Measurements from ENCODE around the gene PRKCB. TPM values are rescaled to one million over a fixed set of nuclear protein-coding genes. Genes with fewer than 3 reads are reported as not detected.

Gene PRKCB
- total RNA-seq, 2 donors from 2014 or later: 72.1 to 77.0 TPM

DNA sequence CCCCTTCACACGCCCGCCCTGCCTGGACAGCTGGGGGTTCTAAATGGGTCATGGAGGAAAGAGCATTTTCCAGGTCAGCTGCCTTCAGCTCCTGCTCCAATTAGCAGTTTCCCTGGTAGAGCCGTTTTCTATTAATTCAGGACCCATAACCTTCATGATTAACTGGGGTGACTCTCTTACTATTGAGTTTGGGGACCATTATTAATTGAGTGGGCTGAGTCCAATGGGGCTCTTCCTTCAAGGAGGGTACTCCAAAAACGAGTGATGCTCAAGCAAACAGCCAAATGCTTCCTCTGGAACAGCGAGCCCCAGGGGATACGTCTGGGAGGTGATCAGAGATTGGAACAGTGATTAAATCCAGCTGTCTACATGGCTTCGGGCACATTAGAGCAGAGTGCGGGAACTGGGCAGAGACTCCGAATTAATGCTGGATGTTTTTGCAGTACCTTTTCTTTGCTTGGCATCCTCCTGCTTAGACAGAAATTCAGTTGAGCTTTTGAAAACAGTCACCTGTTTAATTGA, 352.3 kb downstream of the PRKCB start:
- no peak overlapping the region for H3K4me3 Mint-ChIP-seq
- ATAC-seq (replicated peaks in 1 of 2) (no peak), DNase-seq (no peak)
- H3K9me3 Mint-ChIP-seq: no peaks in the 10 kb centered on the region
- peaks cover 6 to 16% of the 10 kb centered on the region in 2 donors for H3K36me3 Mint-ChIP-seq (ENCODE audit: insufficient read depth in 2 of 2)
- H3K27ac Mint-ChIP-seq: peak overlapping the region; percentile 40
- H3K27me3 Mint-ChIP-seq (ENCODE audit: low read depth): no peaks in the 10 kb centered on the region
- peaks cover 37% of the 10 kb centered on the region for H3K4me1 Mint-ChIP-seq (ENCODE audit: low read depth)

DNA sequence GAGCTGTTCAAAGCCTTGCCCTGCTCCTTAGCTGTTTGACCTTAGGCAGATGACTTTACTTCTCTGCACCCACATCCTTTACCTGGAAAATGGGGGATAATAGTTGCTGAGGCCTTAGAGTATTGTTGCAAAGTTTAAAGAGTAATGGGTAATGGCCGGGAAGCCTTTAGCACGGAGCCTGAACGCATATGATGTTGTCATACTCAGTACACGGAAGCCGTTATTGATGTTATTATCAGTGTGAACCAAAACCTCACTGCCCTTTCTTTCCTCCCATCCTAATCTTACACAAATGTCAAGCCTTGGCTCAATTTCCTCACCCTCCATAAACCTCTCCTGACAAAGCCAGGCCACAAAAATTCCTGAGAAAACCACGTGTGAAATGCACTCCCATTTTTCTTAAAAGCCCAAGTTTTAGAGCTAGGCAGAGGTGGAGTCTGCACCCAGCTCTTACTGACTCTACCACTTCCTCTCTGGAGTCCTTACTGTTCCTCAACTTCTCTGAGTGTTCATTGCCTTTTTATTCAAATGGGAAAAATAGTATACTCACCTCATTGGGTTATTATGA, 353.1 kb downstream of the PRKCB start:
- Mint-ChIP-seq H3K4me3 (peak overlapping the region; percentile 19 to 47), H3K4me1 (ENCODE audit: low read depth) (peaks cover 37% of the 10 kb centered on the region), H3K27ac (peak overlapping the region; percentile 48), H3K36me3 (ENCODE audit: insufficient read depth in 2 of 2) (peaks cover 7 to 16% of the 10 kb centered on the region in 2 donors), H3K27me3 (ENCODE audit: low read depth) (no peaks in the 10 kb centered on the region), H3K9me3 (no peaks in the 10 kb centered on the region)
- no peak for DNase-seq
- no peak for ATAC-seq (replicated peaks in 1 of 2)

DNA sequence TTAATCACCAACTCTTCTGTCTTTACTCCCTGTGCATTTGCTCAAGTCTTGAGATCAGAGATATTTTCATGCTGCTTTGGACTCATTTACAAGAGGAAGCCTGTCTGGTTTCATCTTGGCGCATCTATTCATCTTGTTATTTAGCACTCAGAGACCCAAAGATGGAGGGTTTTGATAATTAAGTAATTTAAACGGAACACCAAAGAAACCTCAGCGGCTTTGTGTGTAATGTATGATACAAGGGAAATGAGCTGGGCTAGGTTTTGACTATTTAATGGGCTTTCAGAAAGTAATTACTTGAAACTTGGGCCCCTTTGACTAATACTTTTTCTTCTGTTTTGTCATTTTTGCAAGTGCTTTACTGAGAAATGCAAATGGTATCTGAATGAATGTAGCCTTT, 354.2 kb downstream of the PRKCB start:
- peak overlapping the region; percentile 85 for H3K27ac Mint-ChIP-seq
- DNase-seq (peak; percentile 18 to 35), ATAC-seq (replicated peaks in 1 of 2) (peak; percentile 72 to 84)
- H3K27me3 Mint-ChIP-seq (ENCODE audit: low read depth): no peaks in the 10 kb centered on the region
- peaks cover 37% of the 10 kb centered on the region for H3K4me1 Mint-ChIP-seq (ENCODE audit: low read depth)
- peaks cover 7 to 16% of the 10 kb centered on the region in 2 donors for H3K36me3 Mint-ChIP-seq (ENCODE audit: insufficient read depth in 2 of 2)
- H3K4me3 Mint-ChIP-seq: peak overlapping the region; percentile 63 to 68
- no peaks in the 10 kb centered on the region for H3K9me3 Mint-ChIP-seq

DNA sequence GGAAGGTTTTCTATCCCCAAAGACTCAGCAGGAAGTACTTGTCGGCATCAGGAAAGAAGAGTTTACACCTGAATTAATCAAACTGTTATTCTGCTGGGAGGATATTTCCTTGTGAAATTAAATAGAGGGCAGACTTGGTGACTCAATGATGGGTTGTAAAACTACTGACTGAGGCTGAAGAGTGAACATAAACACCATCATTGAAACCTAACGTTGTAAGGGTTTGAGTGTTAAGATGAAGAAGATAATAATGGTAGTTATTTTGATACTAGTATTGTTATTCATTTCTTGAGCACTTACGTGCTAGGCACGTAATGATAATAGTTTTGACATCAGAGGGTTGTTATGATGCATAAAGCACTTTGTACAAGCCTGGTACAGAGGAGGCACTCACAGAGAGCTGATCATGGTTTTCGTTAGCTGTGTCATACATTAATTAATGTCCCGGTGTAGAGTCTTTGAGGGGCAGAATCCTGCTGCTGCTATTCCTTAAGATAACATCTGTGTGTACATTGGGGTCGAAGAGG, 356.2 kb downstream of the PRKCB start:
- DNase-seq (peak in 1 of 2 donors; percentile 10), ATAC-seq (replicated peaks in 1 of 2) (peak; percentile 64 to 76)
- peaks cover 10 to 16% of the 10 kb centered on the region in 2 donors for H3K36me3 Mint-ChIP-seq (ENCODE audit: insufficient read depth in 2 of 2)
- no peaks in the 10 kb centered on the region for H3K27me3 Mint-ChIP-seq (ENCODE audit: low read depth)
- H3K27ac Mint-ChIP-seq: peak overlapping the region; percentile 68
- H3K4me1 Mint-ChIP-seq (ENCODE audit: low read depth): peaks cover 49% of the 10 kb centered on the region
- H3K9me3 Mint-ChIP-seq: no peaks in the 10 kb centered on the region
- H3K4me3 Mint-ChIP-seq: peak overlapping the region; percentile 29 to 46

DNA sequence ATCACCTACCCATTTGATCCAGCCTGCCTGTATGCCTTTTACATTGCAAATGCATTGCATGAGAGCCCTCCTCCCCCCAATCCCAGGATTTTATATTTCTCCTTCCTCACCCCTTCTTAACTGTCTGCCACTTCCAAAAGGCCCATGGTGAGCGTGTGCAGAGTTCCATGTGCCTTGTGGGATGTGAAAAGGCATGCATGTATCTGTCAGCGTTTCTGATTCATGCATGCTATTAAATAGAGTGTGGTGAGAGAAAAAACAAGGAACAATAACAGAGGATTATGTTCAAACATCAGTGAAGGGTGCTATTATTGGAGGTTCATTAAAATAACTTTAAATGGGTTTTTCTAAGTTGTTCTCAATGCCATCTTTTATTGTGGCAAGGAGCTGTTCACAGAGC, 359.4 kb downstream of the PRKCB start:
- Mint-ChIP-seq H3K4me3 (no peak overlapping the region), H3K9me3 (no peaks in the 10 kb centered on the region), H3K27me3 (ENCODE audit: low read depth) (no peaks in the 10 kb centered on the region), H3K4me1 (ENCODE audit: low read depth) (peaks cover 34% of the 10 kb centered on the region), H3K27ac (no peak overlapping the region), H3K36me3 (ENCODE audit: insufficient read depth in 2 of 2) (peaks cover 9 to 23% of the 10 kb centered on the region in 2 donors)
- DNase-seq (no peak), ATAC-seq (replicated peaks in 1 of 2) (no peak)

DNA sequence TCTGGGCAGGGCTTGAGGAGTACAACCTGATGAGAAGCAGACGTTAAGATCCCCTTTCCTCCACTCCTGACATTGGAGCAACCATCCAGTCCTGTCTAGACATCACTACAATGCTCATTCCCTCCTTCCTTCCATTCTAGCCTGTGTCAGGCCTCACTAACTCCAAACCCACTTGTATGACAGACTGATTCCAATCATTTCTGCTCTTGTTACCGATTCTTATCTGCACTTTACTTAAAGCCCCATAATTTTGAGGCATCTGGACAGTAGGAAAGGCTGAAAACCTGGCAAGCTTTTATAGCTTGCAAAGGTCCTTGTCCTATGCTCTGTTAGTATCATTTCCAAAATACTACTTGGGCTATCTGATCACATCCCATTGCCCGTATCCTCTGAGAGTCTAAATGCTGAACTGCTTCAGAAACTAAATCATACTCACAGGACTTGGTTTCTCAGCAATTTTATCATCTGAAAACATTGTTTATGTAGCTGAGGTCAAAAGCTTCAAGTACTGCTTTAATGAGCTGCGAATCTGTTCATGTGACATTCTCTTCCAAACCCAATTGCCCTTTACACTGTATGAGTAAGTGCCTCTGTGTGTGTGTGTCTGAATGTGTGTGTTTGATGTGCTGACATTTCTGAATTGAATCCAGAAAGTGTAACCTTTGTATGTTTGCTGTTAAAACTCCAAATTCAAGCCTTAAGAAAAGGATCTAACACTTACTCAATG, 363.2 kb downstream of the PRKCB start:
- H3K4me3 Mint-ChIP-seq: no peak overlapping the region
- no peaks in the 10 kb centered on the region for H3K9me3 Mint-ChIP-seq
- no peaks in the 10 kb centered on the region for H3K27me3 Mint-ChIP-seq (ENCODE audit: low read depth)
- peaks cover 19% of the 10 kb centered on the region for H3K4me1 Mint-ChIP-seq (ENCODE audit: low read depth)
- no peak for ATAC-seq (replicated peaks in 1 of 2)
- peak overlapping the region; percentile 7 for H3K27ac Mint-ChIP-seq
- peaks cover 7 to 8% of the 10 kb centered on the region in 2 donors for H3K36me3 Mint-ChIP-seq (ENCODE audit: insufficient read depth in 2 of 2)
- DNase-seq: no peak

DNA sequence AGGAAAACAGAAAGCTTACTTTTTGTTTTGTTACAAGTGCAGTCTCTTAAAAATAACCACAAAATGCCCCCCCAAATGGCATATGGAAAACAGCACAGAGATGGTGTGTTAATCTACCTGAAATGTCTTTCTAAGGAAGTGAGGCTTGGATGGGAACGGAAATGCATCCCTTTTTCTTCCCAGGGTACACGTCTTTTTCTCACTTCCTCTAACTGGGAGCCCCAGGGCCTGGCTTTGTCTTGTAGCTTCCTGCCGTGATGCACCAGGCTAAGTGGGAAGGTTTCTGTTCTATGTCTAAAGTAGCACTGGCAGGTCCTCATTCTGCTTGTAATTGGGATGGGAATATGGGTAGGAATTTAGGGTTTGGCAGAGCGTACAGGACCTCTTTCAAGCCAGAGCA, 367.9 kb downstream of the PRKCB start:
- H3K4me3 Mint-ChIP-seq: no peak overlapping the region
- no peak overlapping the region for H3K27ac Mint-ChIP-seq
- peaks cover 7% of the 10 kb centered on the region for H3K4me1 Mint-ChIP-seq (ENCODE audit: low read depth)
- no peak for ATAC-seq (replicated peaks in 1 of 2)
- no peak for DNase-seq
- H3K9me3 Mint-ChIP-seq: no peaks in the 10 kb centered on the region
- no peaks in the 10 kb centered on the region for H3K27me3 Mint-ChIP-seq (ENCODE audit: low read depth)
- H3K36me3 Mint-ChIP-seq (ENCODE audit: insufficient read depth in 2 of 2): peaks cover 0 to 4% of the 10 kb centered on the region in 2 donors

DNA sequence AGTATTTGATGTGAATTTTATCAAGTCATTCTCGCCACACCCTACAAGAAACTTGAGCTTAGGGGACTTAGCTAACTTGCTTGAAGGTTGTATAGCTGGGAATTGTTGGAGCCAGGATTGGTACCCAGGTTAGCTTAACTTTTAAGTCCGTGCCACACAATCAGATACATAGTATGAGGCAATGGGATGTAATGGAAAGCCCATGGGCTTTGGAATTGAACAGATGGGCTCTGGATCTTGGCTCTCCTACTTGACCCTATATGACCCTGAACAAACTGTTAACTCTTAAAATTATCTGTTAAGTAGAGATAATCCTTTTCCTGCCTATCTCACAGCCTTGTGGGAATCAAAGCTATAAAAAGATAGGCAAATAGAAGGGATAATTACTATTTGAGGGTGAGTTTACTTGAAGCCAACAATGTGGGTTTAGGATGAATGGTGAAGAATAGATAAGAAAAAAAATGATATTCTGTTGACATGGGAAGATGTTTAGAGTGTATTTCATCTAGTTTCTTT, 368.4 kb downstream of the PRKCB start:
- Mint-ChIP-seq H3K9me3 (no peaks in the 10 kb centered on the region), H3K27ac (no peak overlapping the region), H3K36me3 (ENCODE audit: insufficient read depth in 2 of 2) (peaks cover 0 to 4% of the 10 kb centered on the region in 2 donors), H3K27me3 (ENCODE audit: low read depth) (no peaks in the 10 kb centered on the region), H3K4me1 (ENCODE audit: low read depth) (peaks cover 7% of the 10 kb centered on the region), H3K4me3 (no peak overlapping the region)
- DNase-seq (no peak), ATAC-seq (replicated peaks in 1 of 2) (no peak)

DNA sequence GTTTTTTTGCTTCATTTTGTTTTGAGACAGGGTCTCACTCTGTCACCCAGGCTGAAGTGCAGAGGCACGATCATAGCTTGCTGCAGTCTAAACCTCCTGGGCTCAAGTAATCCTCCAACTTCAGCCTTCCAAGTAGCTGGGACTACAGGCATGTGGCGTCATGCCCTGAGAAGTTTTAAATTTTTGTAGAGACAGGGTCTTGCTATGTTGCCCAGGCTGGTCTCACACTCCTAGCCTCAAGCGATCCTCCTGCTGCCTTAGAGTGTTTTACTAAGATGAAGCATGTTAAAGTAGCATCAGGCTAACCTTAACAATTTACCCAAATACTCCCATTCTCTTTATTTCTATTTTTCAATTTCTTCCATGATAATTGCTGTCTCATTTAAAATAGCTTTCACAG, 371.1 kb downstream of the PRKCB start:
- Mint-ChIP-seq H3K27ac (no peak overlapping the region), H3K9me3 (no peaks in the 10 kb centered on the region), H3K36me3 (ENCODE audit: insufficient read depth in 2 of 2) (peaks cover 2 to 7% of the 10 kb centered on the region in 2 donors), H3K27me3 (ENCODE audit: low read depth) (no peaks in the 10 kb centered on the region), H3K4me1 (ENCODE audit: low read depth) (peaks cover 7% of the 10 kb centered on the region), H3K4me3 (no peak overlapping the region)
- DNase-seq (no peak), ATAC-seq (replicated peaks in 1 of 2) (no peak)

DNA sequence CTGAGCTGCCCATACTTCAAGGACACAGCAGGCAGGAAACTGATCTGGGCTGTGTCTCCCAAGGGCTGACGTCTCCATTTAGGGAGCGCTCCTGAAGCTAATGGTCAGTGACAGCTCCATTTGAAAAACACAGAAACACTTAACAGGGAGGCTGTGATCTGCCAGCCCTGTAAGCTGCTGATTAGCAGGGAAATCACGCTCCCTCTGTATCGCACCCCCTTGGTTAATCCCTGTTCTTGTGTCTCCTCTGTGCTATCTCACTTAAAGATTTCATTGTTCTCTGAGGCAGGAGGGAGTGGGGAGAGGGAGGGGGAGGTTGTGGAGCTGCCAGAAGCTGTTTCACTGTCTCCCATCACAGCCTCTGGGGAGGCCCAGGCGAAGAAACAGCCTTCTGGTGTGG, 372.9 kb downstream of the PRKCB start:
- Mint-ChIP-seq H3K27ac (no peak overlapping the region), H3K4me3 (no peak overlapping the region), H3K36me3 (ENCODE audit: insufficient read depth in 2 of 2) (peaks cover 0 to 9% of the 10 kb centered on the region in 2 donors), H3K4me1 (ENCODE audit: low read depth) (no peaks in the 10 kb centered on the region), H3K27me3 (ENCODE audit: low read depth) (no peaks in the 10 kb centered on the region), H3K9me3 (no peaks in the 10 kb centered on the region)
- DNase-seq: no peak
- no peak for ATAC-seq (replicated peaks in 1 of 2)

DNA sequence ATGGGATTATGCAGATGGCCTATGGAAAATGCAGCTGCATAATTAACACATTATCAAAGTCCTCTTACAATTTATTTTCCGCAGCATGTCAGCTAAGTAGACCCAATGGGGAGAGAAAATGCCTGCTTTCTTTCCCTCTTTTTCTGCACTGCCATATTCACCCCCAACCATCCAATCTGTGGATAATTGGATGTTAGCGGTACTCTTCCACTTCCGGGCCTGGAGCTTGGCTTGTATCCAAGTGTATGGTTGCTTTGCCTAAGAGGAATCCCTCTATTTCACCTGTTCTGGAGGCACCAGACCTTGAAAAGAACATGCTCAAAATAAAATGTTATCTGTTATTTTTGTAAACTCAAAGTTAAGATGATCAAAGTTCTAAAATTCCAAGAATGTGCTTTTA, 379.2 kb downstream of the PRKCB start:
- DNase-seq: no peak
- Mint-ChIP-seq H3K36me3 (ENCODE audit: insufficient read depth in 2 of 2) (peaks cover 2 to 18% of the 10 kb centered on the region in 2 donors), H3K27ac (no peak overlapping the region), H3K27me3 (ENCODE audit: low read depth) (no peaks in the 10 kb centered on the region), H3K4me3 (no peak overlapping the region), H3K4me1 (ENCODE audit: low read depth) (no peaks in the 10 kb centered on the region), H3K9me3 (no peaks in the 10 kb centered on the region)
- ATAC-seq (replicated peaks in 1 of 2): no peak

DNA sequence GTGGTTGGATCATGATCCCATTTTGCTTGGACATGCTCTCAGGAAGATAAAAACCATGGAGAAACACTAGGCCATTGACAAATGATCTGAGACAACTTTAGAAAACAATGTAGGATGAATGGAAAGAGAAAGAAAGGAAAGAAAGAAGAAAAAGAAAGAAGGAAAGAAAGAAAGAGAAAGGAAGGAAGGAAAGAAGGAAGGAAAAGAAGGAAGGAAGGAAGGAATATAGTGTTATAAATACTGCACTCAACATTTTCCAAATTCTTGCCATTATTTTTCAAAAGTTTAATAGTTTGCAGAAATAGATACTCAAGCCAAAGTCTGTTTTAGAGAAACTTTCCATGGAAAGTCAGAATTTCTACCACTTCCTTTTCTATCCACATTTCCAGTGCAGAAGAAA, 381.2 kb downstream of the PRKCB start:
- Mint-ChIP-seq H3K9me3 (no peaks in the 10 kb centered on the region), H3K27me3 (ENCODE audit: low read depth) (no peaks in the 10 kb centered on the region), H3K36me3 (ENCODE audit: insufficient read depth in 2 of 2) (peaks cover 2 to 13% of the 10 kb centered on the region in 2 donors), H3K27ac (no peak overlapping the region), H3K4me3 (no peak overlapping the region), H3K4me1 (ENCODE audit: low read depth) (no peaks in the 10 kb centered on the region)
- no peak for ATAC-seq (replicated peaks in 1 of 2)
- DNase-seq: no peak

DNA sequence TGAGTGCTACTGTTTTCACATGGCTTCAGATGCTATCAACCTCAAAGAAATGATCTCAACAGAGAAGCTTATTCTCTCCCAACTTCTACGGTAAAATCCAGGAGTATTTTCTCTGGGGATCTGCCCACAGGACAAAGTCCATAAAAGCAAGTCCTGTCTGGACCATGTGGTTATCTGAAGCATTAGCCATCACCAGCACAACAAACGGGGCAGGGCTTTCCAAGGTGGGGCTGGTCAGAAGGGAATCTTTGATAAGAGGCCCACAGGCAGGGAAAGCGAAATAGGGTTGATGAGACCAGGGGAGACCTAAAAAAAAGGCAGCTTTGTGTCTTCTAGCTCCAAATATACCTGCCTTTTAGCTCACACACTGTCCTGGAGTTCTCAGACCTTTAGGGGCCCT, 381.7 kb downstream of the PRKCB start:
- no peak overlapping the region for H3K27ac Mint-ChIP-seq
- DNase-seq (no peak), ATAC-seq (replicated peaks in 1 of 2) (no peak)

More for the DNA sequence above, 381.7 kb downstream of the PRKCB start:
- Mint-ChIP-seq H3K4me1 (ENCODE audit: low read depth) (no peaks in the 10 kb centered on the region), H3K4me3 (no peak overlapping the region), H3K27me3 (ENCODE audit: low read depth) (no peaks in the 10 kb centered on the region), H3K36me3 (ENCODE audit: insufficient read depth in 2 of 2) (peaks cover 4 to 13% of the 10 kb centered on the region in 2 donors), H3K9me3 (no peaks in the 10 kb centered on the region)

Measured in activated T-cell treated with anti-CD3 and anti-CD28 coated beads, Interleukin-2, amount 50 U/mL, for 72 hours (primary cell).